GM23338 (cell line): ENCODE results near the gene CNP.

ENCODE experiments used
- CREB1 ChIP-seq: fragments of 250-450 bp; sonication (Bioruptor Pico); IDR thresholded peaks from 2 replicates; pipeline ENCODE4 v1.5.0; 2020; ENCODE audit warnings: low read depth, mild to moderate bottlenecking, moderate library complexity
- EZH2 ChIP-seq: fragments of 200-600 bp; sonication (generic); IDR thresholded peaks from one replicate; pipeline ENCODE4 v1.8.0; 2017; ENCODE audit warnings: antibody characterized with exemption, mild to moderate bottlenecking, low read depth; ENCODE audit not compliant: unreplicated experiment
- EZH2phosphoT487 ChIP-seq: fragments of 200-600 bp; sonication (generic); IDR thresholded peaks from one replicate; pipeline ENCODE4 v1.8.1; 2018; ENCODE audit warnings: antibody characterized with exemption; ENCODE audit not compliant: unreplicated experiment
- JUNB ChIP-seq: IDR thresholded peaks from one replicate; pipeline ENCODE4 v1.6.1; 2016; ENCODE audit warnings: antibody characterized with exemption; ENCODE audit not compliant: unreplicated experiment
- POLR2AphosphoS5 ChIP-seq: IDR thresholded peaks from 2 replicates; pipeline ENCODE4 v1.6.1; 2016; ENCODE audit warnings: antibody characterized with exemption, low read depth
- ZNF331 ChIP-seq: fragments of 250-450 bp; sonication (Bioruptor Pico); IDR thresholded peaks from 2 replicates; pipeline ENCODE4 v1.5.0; 2020; ENCODE audit warnings: low read depth, mild to moderate bottlenecking, moderate library complexity
- TF ChIP-seq, protein P1 (sequence below), 2 experiments: fragments of 200-600 bp in 1 of 2; sonication (generic) in 1 of 2; conservative IDR thresholded peaks; 2 replicates each; pipeline versions ENCODE4 v1.5.1 to v1.6.1; 2016 to 2017; ENCODE audit warnings: antibody characterized with exemption in 2 of 2, low read depth in 2 of 2, mild to moderate bottlenecking in 2 of 2, moderate library complexity in 1 of 2

DNA sequence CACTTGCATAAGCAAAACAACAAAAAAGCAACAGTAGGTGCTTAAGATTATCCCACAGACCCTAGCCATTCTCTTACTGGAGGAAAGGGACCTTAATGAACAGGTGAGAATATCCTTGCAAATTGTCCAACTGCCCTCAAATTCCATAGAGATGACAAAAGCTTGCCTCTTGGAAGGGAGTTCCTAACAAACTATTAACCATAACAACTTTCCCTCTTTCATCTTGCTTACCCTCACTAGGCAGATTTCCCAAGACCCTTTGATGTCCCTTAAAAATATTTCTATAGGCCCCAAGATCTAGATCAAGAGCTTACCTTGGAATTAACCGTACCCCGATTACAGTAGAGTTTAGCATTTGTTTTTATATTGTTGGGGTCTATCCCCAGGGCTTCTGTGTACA lies 21.8 kb downstream of the CNP start:
- TF ChIP-seq, protein P1, sequence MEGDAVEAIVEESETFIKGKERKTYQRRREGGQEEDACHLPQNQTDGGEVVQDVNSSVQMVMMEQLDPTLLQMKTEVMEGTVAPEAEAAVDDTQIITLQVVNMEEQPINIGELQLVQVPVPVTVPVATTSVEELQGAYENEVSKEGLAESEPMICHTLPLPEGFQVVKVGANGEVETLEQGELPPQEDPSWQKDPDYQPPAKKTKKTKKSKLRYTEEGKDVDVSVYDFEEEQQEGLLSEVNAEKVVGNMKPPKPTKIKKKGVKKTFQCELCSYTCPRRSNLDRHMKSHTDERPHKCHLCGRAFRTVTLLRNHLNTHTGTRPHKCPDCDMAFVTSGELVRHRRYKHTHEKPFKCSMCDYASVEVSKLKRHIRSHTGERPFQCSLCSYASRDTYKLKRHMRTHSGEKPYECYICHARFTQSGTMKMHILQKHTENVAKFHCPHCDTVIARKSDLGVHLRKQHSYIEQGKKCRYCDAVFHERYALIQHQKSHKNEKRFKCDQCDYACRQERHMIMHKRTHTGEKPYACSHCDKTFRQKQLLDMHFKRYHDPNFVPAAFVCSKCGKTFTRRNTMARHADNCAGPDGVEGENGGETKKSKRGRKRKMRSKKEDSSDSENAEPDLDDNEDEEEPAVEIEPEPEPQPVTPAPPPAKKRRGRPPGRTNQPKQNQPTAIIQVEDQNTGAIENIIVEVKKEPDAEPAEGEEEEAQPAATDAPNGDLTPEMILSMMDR (conservative IDR thresholded peaks at IDR 0.05; ENCODE audit: low read depth in 2 of 2), result no peak
- no peak for TF ChIP-seq CREB1 (CRISPR knock-in tag)
- TF ChIP-seq POLR2AphosphoS5, result no peak
- TF ChIP-seq ZNF331, result no peak
- TF ChIP-seq EZH2phosphoT487, result no peak
- no peak for TF ChIP-seq JUNB
- TF ChIP-seq EZH2, result no peak
